Activated T-cell treated with anti-CD3 and anti-CD28 coated beads, Interleukin-2, amount 50 U/mL, for 24 hours (primary cell): ENCODE measurements around the gene SF3A1.
A peak's percentile ranks its signal among the peaks of the same experiment; 100 is the strongest.

Source experiments
- DNase-seq: peaks from one replicate; pipeline ENCODE4 v3.0.0-alpha.2; 2020
- H3K27ac Mint-ChIP-seq: 2 replicates; pipeline ENCODE4 v1.8.0; 2020; ENCODE audit warnings: mild to moderate bottlenecking, mixed read lengths
- H3K27me3 Mint-ChIP-seq: 2 replicates; pipeline ENCODE4 v1.8.0; 2020; ENCODE audit warnings: mixed read lengths
- H3K36me3 Mint-ChIP-seq: 2 replicates; pipeline ENCODE4 v1.8.0; 2020; ENCODE audit warnings: low read depth, mixed read lengths
- H3K4me1 Mint-ChIP-seq: 2 replicates; pipeline ENCODE4 v1.8.0; 2020; ENCODE audit warnings: low read depth, mixed read lengths
- H3K4me3 Mint-ChIP-seq: 2 replicates; pipeline ENCODE4 v1.8.0; 2020; ENCODE audit warnings: mild to moderate bottlenecking, moderate library complexity, mixed read lengths
- H3K9me3 Mint-ChIP-seq: 2 replicates; pipeline ENCODE4 v1.8.0; 2020; ENCODE audit warnings: mixed read lengths

Gene SF3A1

DNA sequence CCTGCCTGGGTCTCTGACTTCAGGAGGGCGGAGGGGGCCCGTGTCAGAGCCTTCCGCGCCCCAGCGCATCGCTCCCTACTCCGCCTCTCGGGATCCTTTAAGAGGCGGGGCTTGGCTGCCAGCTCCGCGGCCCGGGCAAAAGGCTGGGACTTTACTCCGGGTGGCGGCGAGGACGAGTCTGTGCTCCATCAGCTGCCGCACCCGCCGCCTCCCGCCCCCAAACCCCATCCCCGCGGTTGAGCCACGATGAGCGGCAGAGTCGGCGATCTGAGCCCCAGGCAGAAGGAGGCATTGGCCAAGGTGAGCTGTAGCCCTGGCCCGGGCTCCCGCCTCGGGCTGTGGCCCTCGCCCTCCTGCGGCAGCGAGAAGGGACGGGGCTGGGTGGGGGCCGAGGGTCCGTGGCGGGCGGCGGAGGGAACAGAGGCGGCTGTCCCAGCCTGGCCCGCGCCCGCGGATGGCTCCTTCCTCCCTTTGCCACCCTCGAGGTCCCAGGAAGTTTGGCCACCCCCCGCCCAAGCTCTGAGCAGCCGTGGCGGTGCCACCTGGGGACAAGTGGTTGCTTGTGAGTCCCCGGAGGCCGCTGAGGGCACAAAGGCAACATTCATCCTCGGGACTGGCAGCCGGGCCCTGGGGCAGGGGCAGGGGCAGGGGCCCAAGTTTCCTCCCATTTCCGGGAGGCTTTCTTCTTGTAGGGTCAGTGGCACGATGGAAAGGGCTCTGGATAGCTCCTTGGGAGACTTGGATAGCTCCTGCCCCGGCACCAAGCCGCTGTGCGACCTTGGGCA is 40.4 kb upstream of the SF3A1 start, which contains the start of gene SEC14L2:
Gene SEC14L2 (plus strand): TSS at position 148 of the 785 bp plus-strand sequence. CDS start 99 bp downstream, at position 247.
- peaks cover 49% of the 10 kb centered on the region for H3K4me1 Mint-ChIP-seq

DNA sequence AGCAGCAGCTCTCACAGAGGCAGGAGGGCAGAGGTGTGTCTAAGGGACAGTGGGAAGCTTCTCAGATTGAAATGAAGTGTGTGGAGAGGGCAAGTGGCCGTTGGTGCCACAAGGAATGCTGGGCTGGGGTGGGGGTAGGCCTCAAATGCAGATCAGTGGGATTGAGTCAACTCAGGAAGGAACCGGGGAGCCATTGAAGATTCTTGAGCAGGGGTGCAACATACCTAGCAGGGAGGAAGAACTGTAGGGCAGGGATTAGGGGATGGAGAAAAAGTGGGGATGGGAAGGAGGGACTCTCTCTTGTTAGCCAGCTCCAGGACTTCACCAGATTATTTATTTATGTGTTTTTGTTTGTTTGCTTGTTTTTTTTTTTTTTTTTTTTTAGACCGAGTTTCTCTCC is 37.2 kb upstream of the SF3A1 start:
- peaks cover 2% of the 10 kb centered on the region for H3K36me3 Mint-ChIP-seq
- no peak for DNase-seq
- no peak overlapping the region for H3K4me3 Mint-ChIP-seq
- H3K9me3 Mint-ChIP-seq = no peaks in the 10 kb centered on the region
- H3K4me1 Mint-ChIP-seq = peaks cover 50% of the 10 kb centered on the region
- no peak overlapping the region for H3K27ac Mint-ChIP-seq
- H3K27me3 Mint-ChIP-seq = peaks cover 4% of the 10 kb centered on the region

More for the DNA sequence above, 40.4 kb upstream of the SF3A1 start, which contains the start of gene SEC14L2:
- no peaks in the 10 kb centered on the region for H3K9me3 Mint-ChIP-seq
- H3K36me3 Mint-ChIP-seq = peaks cover 15% of the 10 kb centered on the region
- peak within 1 kb of the TSS; percentile 87 for H3K27ac Mint-ChIP-seq
- H3K4me3 Mint-ChIP-seq = peak within 1 kb of the TSS; percentile 90
- DNase-seq = peak; percentile 81
- H3K27me3 Mint-ChIP-seq = peaks cover 4% of the 10 kb centered on the region

DNA sequence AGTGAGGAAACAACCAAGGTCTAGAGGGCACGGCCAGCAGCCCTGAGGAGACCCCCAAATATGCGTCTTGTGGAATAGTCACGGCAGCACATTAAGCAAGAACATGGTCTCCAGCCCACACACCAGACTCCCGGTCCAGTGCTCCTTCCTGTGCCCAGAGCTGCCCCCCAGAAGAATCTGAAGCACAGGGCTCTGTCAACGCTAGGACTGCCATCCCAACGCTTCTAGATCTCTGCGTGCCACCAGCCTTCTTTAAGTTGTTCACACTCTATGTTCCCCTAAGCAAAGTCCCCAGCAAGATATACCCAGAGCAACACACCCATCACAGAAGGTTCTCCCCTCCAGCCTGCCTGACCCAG is 36.6 kb upstream of the SF3A1 start:
- H3K27me3 Mint-ChIP-seq = peaks cover 4% of the 10 kb centered on the region
- peak overlapping the region; percentile 38 for H3K27ac Mint-ChIP-seq
- H3K4me3 Mint-ChIP-seq = no peak overlapping the region
- H3K4me1 Mint-ChIP-seq = peaks cover 44% of the 10 kb centered on the region
- DNase-seq = no peak
- H3K36me3 Mint-ChIP-seq = peaks cover 2% of the 10 kb centered on the region
- no peaks in the 10 kb centered on the region for H3K9me3 Mint-ChIP-seq

DNA sequence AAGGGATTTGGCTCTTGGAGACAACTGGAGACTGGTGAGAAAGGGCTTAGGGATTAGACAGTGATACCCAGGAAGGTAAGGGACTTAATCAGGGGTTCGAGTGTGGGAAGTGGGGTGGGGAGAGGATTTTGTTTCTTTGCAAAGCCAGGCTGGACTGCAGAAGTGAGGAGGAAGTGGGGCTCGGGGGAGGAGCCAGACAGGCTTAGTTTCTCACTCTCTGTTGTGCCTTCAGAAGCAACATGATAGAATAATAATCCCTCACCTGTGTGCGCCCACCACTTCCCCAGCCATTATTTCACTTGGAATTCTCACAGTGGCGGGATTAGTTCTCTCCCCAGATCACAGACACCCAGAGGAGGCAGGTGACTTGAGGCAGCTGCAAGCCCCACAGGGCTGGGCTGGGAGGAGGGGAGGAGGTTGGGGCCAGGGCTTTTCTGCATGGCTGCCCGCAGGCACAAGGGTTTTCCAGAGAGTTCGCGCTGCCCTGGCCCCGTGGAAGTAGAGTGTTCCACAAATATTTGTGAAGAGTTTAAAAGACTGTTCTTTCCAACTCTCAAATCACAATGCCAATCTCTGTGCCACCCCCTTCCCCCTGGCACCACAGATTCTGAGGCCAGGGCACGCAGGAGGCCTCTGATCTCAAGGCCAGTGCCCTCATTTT is 36.1 kb upstream of the SF3A1 start:
- DNase-seq = no peak
- Mint-ChIP-seq H3K27ac (no peak overlapping the region), H3K27me3 (peaks cover 4% of the 10 kb centered on the region), H3K4me1 (peaks cover 39% of the 10 kb centered on the region), H3K36me3 (peaks cover 2% of the 10 kb centered on the region), H3K4me3 (no peak overlapping the region), H3K9me3 (no peaks in the 10 kb centered on the region)

DNA sequence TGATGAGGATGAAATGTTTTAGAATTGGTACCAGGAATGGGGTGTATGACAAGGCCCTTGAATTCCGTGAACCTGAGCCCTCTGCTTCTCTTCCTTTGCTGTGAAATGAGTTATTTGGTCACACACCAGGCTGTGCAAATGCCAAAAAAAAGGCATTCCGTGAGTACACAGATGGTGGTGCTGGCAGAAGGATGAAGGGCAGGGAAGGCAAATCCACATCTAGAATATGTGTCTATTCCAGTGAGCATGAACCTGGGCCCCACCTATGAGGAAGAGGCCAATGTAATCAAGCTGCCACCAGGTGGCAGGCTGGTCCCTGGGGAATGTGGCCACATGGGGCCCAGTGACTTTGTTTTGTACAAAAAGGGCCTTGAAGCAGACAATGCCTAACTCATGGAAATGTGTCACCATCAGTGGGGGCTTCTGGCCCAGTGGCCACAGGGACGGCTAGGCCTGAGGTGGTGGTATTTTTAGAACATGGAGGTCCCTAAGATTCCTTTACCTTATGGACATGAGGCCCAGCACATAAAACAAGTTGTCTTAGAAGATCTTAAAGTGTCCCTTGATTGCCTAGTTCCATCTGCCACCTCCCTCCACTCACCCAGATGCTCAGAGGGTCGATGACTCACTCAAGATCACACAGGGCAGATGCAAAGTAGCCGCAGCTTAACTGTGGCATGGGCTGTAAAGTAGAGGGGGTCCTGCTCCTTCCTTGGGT is 34.4 kb upstream of the SF3A1 start:
- Mint-ChIP-seq H3K27me3 (peaks cover 9% of the 10 kb centered on the region), H3K27ac (peak overlapping the region; percentile 91), H3K4me3 (no peak overlapping the region), H3K9me3 (no peaks in the 10 kb centered on the region), H3K4me1 (peaks cover 37% of the 10 kb centered on the region), H3K36me3 (no peaks in the 10 kb centered on the region)
- DNase-seq = peak; percentile 84

DNA sequence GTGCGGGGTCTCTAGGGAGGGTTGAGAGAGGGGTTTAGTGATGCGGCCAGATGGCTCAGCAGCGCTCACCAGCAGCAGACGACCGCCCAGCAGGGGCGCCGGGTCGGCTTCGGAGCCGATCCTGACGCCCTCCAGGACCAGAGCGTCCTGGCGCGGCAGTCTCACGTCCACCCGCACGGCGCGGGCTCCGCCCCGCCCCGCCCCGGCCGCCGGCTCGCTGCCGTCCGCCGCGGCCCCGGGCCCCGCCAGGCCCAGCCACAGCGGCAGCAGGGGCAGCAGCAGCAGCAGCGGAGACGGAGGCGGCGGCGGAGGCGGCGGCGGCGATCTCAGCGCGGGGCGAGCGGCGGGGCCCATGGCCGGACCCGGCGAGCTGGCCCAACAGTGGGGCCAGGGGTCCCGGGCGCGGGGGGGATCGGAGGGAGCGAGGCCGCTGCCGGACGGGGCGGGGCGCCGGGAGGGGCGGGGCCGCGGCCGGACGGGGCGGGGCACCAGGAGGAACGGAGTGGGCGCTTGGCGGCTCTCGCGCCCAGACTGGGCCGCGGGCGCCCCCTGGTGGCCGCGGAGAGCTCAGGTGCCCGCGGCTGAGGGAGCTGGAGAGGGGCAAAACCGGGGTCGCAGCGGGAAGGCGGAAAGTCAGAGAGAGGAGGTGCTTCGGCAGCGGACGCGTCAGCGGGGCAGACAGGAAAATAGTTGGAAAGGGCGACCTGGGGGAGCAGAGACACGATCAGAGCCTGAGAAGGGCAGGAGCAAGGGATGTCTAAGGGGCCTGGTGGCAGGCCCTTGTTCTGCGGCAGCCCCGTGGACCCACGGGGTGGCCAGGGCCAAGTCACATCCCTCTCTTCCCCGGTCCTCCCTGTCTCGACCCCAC is 30.5 kb upstream of the SF3A1 start, which contains the start of gene RNF215:
Gene RNF215 (minus strand): TSS at position 452 of the 868 bp plus-strand sequence. CDS start 98 bp downstream, at position 354.
- peak within 1 kb of the TSS; percentile 79 for H3K4me3 Mint-ChIP-seq
- H3K36me3 Mint-ChIP-seq = no peaks in the 10 kb centered on the region
- H3K27ac Mint-ChIP-seq = peak within 1 kb of the TSS; percentile 67
- peak; percentile 90 for DNase-seq
- H3K4me1 Mint-ChIP-seq = peaks cover 24% of the 10 kb centered on the region
- H3K27me3 Mint-ChIP-seq = peaks cover 4% of the 10 kb centered on the region
- H3K9me3 Mint-ChIP-seq = no peaks in the 10 kb centered on the region

DNA sequence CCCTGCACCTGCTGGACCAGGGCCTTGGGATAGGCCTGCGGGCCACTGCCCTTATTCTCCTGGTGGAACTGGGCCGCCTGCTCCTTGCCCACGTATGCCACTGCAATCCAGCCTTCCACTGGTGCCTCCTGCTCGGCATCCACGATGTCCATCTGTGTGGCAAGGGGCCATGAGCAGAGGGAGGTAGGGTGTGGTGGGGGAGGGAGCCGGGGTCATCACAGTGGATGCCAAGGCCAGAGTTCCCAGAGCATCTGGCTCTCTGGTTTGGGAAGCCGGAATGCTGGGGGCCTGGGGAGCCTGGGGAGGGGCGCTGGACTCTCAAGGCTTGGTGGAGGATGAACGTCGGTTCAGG is 29.9 kb upstream of the SF3A1 start:
- Mint-ChIP-seq H3K4me1 (peaks cover 20% of the 10 kb centered on the region), H3K9me3 (no peaks in the 10 kb centered on the region), H3K36me3 (no peaks in the 10 kb centered on the region), H3K27me3 (peaks cover 4% of the 10 kb centered on the region), H3K27ac (peak overlapping the region; percentile 52), H3K4me3 (peak overlapping the region; percentile 79)
- DNase-seq = no peak

DNA sequence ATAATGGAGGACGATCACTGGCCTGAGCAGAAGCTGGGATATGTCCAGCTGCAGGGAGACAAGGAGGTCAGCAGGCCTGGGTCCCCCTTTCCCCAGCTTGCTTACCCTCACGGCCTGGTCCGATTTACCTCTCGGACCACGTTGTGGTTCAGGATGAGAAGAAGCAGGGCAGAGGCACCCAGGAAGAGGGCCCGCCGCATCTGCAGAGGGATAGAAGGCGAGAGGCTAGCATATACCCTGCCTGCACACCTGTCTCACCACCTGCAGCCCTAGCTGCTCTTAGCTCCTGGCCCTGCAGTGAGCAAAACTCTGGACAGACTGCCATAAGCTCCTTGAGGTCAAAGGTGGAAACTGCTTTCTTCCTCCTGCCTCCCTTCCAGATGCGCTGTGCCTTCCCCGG is 29.2 kb upstream of the SF3A1 start:
- DNase-seq = no peak
- Mint-ChIP-seq H3K9me3 (no peaks in the 10 kb centered on the region), H3K4me3 (peak overlapping the region; percentile 79), H3K4me1 (peaks cover 20% of the 10 kb centered on the region), H3K36me3 (no peaks in the 10 kb centered on the region), H3K27ac (no peak overlapping the region), H3K27me3 (peaks cover 4% of the 10 kb centered on the region)

DNA sequence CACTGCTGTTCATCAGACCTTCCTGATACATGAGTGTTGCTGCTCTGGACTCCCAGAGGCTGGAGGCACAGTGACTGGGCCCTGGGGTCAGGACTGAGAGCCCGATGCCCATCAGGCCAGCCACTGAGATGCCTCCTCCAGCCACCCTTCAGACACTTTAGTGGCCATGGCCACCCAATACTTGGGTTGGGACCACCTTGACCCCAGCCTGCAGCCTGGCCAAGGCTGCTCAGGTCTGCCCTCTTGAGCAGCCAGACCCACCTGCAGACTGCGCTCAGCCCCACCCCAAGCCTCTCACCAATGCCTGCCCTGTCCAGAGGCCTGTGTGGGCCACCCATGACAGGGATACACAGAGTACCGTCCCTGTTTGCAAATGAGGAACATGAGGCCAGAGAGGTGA is 26.4 kb upstream of the SF3A1 start:
- Mint-ChIP-seq H3K36me3 (no peaks in the 10 kb centered on the region), H3K9me3 (no peaks in the 10 kb centered on the region), H3K4me3 (no peak overlapping the region), H3K27me3 (peaks cover 4% of the 10 kb centered on the region), H3K4me1 (peaks cover 20% of the 10 kb centered on the region), H3K27ac (no peak overlapping the region)
- no peak for DNase-seq

DNA sequence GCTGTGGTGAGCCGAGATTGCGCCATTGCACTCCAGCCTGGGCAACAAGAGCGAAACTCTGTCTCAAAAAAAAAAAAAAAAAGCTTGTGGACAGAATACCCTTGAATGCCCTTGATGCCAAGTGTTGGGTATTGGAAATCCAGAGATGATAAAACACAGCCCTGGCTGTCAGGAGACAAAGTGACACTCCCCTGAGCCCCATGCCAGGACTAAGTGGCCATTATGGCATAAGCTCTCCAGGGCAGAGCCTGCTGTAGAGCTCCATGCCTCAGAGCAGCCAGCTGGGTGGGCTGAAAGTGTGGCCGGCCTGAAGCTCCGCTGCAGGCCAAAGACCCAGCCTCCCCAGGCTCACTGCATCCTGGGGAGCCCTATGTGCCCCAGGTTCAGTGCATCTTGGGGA is 25.6 kb upstream of the SF3A1 start:
- Mint-ChIP-seq H3K27me3 (peaks cover under 1% of the 10 kb centered on the region), H3K9me3 (no peaks in the 10 kb centered on the region), H3K4me1 (peaks cover 17% of the 10 kb centered on the region), H3K27ac (no peak overlapping the region), H3K36me3 (no peaks in the 10 kb centered on the region), H3K4me3 (no peak overlapping the region)
- DNase-seq = no peak

DNA sequence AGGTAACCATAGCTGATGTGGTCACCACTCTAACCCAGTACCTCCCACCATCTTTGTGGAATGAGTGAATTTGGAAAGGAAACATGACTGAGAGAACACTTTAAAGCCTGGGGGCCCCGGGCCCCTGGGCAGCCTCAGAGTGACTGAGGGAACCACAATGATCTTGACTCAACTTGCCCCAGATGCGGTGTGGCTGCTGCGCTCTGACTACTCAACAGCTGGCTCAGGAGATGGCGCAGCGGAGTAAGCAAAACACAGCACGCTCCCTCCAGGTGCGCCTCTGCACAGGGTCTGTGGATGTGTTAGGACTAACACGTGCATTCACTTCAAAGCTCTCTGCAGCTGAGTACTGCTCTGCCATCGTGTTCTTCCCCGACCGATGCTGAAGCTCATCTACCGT is 24.6 kb upstream of the SF3A1 start:
- no peak for DNase-seq
- Mint-ChIP-seq H3K27me3 (no peaks in the 10 kb centered on the region), H3K27ac (peak overlapping the region; percentile 40), H3K4me3 (no peak overlapping the region), H3K4me1 (peaks cover 11% of the 10 kb centered on the region), H3K36me3 (no peaks in the 10 kb centered on the region), H3K9me3 (no peaks in the 10 kb centered on the region)

DNA sequence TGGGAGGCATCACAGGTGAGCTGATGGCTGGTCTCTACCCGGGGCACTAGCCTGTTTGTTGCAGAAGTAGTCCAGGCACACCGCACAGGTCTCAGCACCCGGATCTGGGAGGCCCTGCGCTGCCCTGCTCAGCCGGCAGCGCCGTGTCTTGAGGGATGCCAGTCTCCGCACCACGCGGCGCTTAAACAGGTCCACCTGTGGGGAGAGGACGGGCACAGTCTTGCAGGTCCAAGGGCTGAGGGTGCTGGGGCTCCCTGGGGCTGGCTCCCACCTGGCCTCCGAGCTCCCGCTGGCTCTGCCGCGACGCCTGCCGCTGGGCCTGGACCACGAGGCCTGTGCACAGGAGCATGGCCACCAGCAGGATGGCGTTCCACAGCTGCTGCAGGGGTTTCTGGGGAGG is 23.3 kb upstream of the SF3A1 start:
- Mint-ChIP-seq H3K27ac (no peak overlapping the region), H3K4me3 (no peak overlapping the region), H3K36me3 (no peaks in the 10 kb centered on the region), H3K4me1 (peaks cover 10% of the 10 kb centered on the region), H3K9me3 (no peaks in the 10 kb centered on the region), H3K27me3 (no peaks in the 10 kb centered on the region)
- no peak for DNase-seq

DNA sequence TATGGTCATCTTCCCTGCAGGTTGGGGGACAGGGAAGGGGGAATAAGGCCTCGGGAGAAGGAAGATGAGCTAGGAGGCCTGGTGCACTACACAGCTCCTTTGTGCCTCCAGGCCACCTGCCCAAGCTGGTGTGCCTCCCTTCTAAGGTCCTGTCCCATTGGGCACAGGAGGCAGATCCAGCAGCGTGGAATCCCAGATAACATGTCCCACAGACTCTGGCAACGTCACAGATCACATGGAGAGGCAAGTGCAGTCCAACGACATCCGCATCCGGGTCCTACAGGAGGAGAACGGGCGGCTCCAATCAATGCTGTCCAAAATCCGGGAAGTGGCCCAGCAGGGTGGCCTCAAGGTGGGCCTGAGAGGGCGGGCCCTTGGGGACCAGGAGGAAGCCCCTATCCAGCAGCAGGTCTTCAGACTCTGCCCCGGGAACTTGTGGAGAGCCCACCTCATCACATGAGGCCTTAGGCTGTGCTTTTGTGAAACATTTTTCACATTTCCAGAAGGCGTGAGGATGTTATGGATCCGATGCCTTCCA is 18.7 kb upstream of the SF3A1 start:
- no peaks in the 10 kb centered on the region for H3K27me3 Mint-ChIP-seq
- DNase-seq = no peak
- no peaks in the 10 kb centered on the region for H3K36me3 Mint-ChIP-seq

More for the DNA sequence above, 18.7 kb upstream of the SF3A1 start:
- no peaks in the 10 kb centered on the region for H3K4me1 Mint-ChIP-seq
- H3K9me3 Mint-ChIP-seq = no peaks in the 10 kb centered on the region
- H3K4me3 Mint-ChIP-seq = no peak overlapping the region
- no peak overlapping the region for H3K27ac Mint-ChIP-seq
